Stimulated activated CD8-positive, alpha-beta memory T cell treated with anti-CD3 and anti-CD28 coated beads, Interleukin-4, amount 100 ng/mL, for 4 hours (primary cell): ENCODE measurements around the gene FAM228A.
"Not testable (repeated sequence)": the region's sequence is repeated elsewhere in the genome, so short reads cannot be mapped to it uniquely, and the experiment has no call there.

ENCODE experiments used
- DNase-seq, 2 donors: peaks; one replicate each; pipeline ENCODE4 v3.0.0-alpha.2; 2020; ENCODE audit warnings: low read depth in 2 of 2, low spot score in 1 of 2

Gene FAM228A

DNA sequence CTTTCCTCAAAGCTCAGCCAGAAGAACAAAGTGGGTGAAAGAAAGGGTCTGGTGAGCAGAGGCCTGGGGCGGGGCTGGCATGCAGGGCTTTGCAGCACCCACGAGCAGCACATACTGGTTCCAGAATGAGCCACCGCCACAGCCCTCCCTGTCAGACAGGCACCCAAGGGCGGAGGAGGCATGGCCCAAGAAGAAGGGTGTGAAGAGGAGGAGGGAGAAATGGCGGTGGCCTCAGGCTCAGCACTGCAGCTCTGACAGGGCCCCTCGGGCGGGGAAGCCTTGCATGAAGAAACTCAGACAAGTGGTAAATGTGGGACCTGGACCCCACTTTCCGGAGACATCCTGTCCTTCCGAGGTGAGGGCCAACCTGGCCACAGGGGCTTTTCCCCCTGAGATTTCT is 15.7 kb downstream of the FAM228A start:
- DNase-seq: no peak

DNA sequence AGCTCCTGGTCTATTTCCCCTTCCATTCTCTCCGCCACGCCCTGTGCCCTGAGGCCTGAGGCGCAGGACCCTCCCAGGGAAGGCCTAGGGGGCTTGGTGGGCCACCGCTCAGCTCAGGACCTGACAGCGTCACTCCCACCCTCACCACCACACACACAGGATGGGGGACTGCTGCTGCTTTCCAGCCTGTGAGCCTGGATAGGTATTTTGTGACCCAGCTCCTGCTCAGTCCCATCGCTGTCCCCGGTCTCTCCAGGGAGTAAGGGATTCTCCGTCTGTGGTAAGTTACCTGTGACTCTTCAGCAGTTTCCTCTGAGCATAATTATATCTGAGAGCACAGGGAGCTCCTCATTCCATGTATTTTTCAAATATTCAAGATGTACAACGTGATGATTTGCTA is 16.3 kb downstream of the FAM228A start:
- no peak for DNase-seq

DNA sequence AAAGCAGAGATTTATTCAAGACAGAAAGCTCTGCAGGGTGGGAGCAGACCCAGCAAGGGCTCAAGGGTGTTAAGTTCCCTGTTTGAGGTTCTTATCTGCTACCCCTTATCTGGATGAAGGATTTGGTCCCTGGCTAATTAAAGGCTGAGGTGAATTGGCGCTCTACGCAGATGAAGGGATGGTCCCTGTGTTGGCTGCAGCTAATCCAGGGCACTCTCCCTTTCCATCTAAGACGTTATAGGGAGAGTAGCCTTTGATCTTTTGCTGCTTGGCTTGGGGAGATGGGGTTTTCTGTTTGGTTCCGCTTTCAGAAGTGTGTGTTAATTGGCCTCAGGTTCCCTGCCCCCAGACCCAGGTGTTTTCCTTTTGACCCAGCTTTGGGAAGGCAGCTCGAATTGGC is 17.0 kb downstream of the FAM228A start:
- no peak for DNase-seq

DNA sequence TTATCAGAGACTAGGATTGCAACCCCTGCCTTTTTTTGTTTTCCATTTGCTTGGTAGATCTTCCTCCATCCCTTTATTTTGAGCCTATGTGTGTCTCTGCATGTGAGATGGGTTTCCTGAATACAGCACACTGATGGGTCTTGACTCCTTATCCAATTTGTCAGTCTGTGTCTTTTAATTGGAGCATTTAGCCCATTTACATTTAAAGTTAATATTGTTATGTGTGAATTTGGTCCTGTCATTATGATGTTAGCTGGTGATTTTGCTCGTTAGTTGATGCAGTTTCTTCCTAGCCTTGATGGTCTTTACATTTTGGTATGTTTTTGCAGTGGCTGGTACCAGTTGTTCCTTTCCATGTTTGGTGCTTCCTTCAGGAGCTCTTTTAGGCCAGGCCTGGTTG is 22.4 kb downstream of the FAM228A start:
- not testable (repeated sequence) for DNase-seq

DNA sequence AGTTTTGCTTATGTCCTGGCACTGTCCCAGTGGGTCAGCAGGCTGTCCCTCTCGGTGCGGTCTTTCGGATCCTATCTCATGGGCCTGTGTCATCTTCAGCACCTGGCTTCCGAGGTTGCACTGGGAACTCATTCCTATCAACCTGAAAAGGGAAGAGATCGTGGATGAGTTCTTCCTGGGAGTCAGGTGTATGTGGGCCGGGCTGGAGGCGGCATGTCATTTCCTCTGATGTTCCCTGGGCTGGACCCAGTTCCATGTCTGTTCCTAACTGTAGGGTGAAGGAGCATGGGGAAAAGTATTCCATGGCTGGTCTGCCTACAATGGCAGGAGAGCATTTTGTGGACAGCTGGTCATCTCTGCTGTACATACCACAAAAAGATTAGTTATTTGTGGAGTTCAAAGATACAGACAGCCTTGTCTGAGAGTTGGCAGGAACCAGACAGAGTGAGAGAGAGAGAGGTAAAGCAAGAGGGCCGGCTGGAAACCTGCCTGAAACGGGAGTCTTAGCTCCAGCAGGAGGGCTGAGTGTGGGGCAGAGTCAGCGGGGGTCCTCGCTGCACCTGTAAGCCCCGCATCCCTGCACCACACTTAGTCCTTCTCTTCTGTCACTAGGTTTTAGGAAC is 25.2 kb downstream of the FAM228A start:
- no peak for DNase-seq

- no peak for DNase-seq
Observed at GRCh38 chr2:24200799-24201198, 25.9 kb downstream of the FAM228A start.

- DNase-seq: no peak
Observed at GRCh38 chr2:24203029-24203786, 28.4 kb downstream of the FAM228A start.

DNA sequence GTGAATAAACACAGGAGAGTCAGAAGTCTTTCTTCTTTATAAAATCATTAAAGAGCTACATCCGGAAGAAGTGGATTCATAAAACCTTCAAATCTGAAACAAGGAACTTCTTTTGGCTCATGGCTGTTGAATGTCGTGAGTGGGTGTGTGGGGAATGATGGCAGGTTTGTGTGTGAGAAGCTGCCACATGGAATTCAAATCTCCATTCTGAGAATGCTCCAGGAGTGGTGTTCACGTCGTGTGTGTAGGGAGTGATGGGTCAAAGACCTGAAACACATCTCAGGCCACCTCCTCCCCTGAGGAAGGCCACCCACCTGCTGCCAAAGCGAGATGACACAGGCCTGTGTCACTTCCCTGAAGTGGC is 28.9 kb downstream of the FAM228A start:
- DNase-seq: no peak

DNA sequence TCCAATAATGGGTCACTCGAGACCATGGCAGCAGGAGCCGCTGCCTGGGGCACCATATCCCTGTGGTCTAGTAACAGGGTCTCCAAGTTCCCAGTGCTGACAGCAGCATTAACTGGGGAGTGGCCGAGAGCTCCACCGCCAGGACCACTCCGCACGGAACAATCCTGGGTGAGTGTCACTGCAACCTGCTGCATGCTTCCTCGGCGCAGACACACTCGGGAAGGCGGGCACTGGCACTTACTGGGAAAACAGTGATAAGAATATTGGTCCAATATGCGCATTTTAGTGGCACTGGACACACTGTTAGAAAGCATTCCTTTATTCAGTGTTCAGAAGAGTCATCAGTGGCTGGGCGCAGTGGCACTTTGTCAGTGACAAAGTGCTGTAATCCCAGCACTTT is 29.7 kb downstream of the FAM228A start:
- no peak for DNase-seq

- DNase-seq: no peak
Observed at GRCh38 chr2:24205131-24205530, 30.3 kb downstream of the FAM228A start.

- no peak for DNase-seq
Observed at GRCh38 chr2:24206242-24206641, 31.4 kb downstream of the FAM228A start.

DNA sequence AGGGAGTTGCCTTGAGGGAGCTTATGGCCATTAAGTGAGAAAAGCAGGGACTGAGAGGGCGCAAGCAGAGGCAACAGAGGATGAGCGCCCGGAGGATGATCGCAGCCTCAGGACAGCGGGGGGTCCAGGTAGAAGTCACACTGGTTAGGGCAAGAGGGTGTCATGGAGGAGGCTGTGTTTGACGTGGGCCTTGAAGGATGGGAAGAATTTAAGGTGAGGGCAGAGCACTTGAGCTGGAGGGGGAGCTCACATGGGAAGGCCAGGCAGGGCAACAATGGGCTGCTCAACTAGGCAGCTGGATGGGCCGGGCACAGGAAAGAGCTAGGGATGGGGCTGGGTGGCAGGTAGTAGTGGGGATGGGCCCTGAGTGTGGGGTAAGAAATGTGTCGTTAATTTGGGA is 31.9 kb downstream of the FAM228A start:
- no peak for DNase-seq

- DNase-seq: no peak
Observed at GRCh38 chr2:24207359-24207758, 32.5 kb downstream of the FAM228A start.

DNA sequence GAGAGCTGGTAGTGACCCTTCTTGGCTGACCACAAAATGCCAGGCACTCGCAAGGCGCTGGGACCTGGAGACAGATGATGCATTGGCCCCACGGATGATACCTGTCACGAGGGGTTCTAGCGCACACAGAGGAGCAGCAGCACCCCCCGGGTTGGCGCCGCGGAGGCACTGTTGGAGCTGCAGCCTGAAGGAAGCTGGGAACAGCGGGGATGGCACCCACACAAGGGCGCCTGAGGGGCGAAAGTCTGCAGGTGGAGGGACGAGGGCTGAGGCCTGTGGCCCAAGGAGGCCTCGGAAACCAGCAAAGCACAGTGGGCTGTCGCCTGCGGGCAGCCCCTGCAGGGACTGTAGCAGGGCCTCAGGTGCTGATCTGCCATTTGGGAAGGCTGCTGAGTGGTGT is 33.6 kb downstream of the FAM228A start:
- DNase-seq: no peak

DNA sequence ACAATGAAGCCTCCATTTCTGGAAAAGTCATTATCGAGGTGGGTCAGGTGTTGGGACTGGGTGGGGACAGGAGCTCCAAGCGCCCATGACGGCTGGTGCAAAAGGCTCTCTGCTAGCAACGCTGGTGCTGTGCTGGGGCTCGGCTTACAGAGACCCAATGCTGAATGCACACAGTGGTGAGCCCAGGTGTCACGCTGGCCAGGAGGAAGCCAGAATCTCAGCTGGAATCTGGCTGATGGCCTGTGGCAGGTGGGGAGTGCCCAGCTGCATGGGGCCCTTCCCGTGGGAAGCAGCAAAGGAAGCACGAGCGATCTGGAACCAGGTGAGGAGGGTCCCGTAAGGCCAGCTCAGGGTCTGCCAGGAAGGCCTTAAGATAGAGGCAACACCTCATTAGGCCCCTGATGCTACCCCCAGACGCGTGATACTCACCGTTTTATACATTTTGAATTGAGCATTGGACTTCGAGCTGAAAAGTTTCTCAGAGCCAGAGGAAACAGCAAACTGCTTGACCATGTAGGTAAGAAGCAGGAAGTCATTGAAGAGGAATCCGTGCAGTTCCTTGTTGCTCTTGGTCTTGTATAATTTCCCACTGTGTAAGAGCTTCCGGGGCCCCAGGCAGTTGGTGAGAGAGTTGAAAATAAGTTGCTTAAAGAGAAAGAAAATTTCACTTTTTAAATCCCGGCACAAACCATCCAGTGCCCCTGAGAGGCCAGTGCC is 34.7 kb downstream of the FAM228A start:
- no peak for DNase-seq

GRCh38 chr2:24210106-24210455 is 35.2 kb downstream of the FAM228A start:
- no peak for DNase-seq

- DNase-seq: no peak
Observed at GRCh38 chr2:24210723-24211122, 35.9 kb downstream of the FAM228A start.

GRCh38 chr2:24211408-24211807 is 36.6 kb downstream of the FAM228A start:
- no peak for DNase-seq

- no peak for DNase-seq
Observed at GRCh38 chr2:24214880-24215279, 40.0 kb downstream of the FAM228A start.

- DNase-seq: no peak
Observed at GRCh38 chr2:24220554-24221291, 45.9 kb downstream of the FAM228A start.

DNA sequence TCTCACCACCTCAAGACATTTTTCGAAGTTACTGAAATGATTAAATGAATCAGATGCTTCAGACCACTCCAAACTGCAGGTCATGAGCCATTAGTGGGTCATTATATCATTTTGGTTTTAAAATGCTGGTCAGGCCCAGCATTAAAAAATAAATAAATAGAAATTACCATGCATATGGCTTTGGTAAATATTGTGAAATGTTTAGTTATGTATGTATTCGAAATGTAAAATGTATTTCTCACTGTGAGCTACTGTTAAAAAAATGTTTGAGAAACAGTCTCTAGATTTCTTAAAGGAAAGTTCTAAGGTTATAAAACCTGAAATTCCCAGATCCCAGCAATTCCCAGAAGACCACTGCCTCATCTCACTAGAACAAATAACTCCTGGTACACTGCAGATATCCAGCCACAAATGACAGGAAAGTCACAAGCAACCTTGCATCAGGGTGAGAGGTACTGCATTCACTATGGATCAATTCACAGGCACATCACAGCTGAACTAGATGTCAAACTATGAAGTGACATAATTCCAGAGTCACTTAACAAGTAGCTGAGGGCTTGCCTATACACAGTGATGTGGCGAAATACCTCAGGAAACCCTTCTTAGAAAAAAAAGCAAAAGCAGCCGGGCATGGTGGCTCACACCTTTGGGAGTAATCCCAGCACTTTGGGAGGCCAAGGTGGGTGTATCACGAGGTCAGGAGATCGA is 46.6 kb downstream of the FAM228A start:
- DNase-seq: no peak
